H1 (cell line): ENCODE measurements around the gene BSG. TPM values are rescaled to one million over a fixed set of nuclear protein-coding genes. Genes with fewer than 3 reads are reported as not detected.

Experiments used
- ASH2L ChIP-seq: fragments of 200-600, 300-600 bp; sonication (generic); IDR thresholded peaks from one replicate; pipeline ENCODE4 v1.7.1; 2017; ENCODE audit warnings: low read length
- KDM4A ChIP-seq: IDR thresholded peaks from one replicate; pipeline ENCODE4 v1.7.1; 2012; ENCODE audit warnings: low read depth, mild to moderate bottlenecking, moderate library complexity, low read length, inconsistent platforms; ENCODE audit not compliant: severe bottlenecking
- KDM5A ChIP-seq: fragments of 200-600 bp; IDR thresholded peaks from 2 replicates; pipeline ENCODE4 v1.7.1; 2012; ENCODE audit warnings: mild to moderate bottlenecking, low read length, inconsistent platforms, mixed read lengths
- POLR2AphosphoS5 ChIP-seq: IDR thresholded peaks from 2 replicates; pipeline ENCODE4 v1.6.1; 2011; ENCODE audit warnings: low read depth, low read length
- RBBP5 ChIP-seq: IDR thresholded peaks from 2 replicates; pipeline ENCODE4 v1.7.1; 2012; ENCODE audit warnings: low read depth, mild to moderate bottlenecking, inconsistent platforms, low read length, moderate library complexity, borderline replicate concordance
- SIN3A ChIP-seq, 2 experiments: IDR thresholded peaks in 1 of 2; conservative IDR thresholded peaks in 1 of 2; 2 replicates each; pipeline ENCODE4 v1.6.1; 2011 to 2012; ENCODE audit warnings: low read length in 2 of 2, improper control_type of control experiment in 1 of 2, low read depth in 1 of 2, mild to moderate bottlenecking in 1 of 2
- SIX5 ChIP-seq: IDR thresholded peaks from 2 replicates; pipeline ENCODE4 v1.6.1; 2011; ENCODE audit warnings: mild to moderate bottlenecking, low read depth, low read length
- TBP ChIP-seq: IDR thresholded peaks from 2 replicates; pipeline ENCODE4 v1.6.1; 2011; ENCODE audit warnings: low read depth, low read length, improper control_type of control experiment
- polyA plus RNA-seq, 7 experiments: library from polyadenylated mRNA; depleted of rRNA in 3 of 7; stranded (reverse) in 5 of 7; unstranded in 2 of 7; fragments of >200 nt in 5 of 7; fragments of 200-250 nt in 2 of 7; gene quantifications; 1 replicate in 5 of 7; 2 replicates in 1 of 7; 4 replicates in 1 of 7; pipeline versions ENCODE4 v1.2.1 to v1.2.3, GENCODE V29; 2011 to 2013; ENCODE audit warnings: missing spikeins in 2 of 7, mixed read lengths in 2 of 7
- total RNA-seq: library from RNA; stranded (reverse); fragmentation: NEBNext Ultra II Directional; extraction: Animal tissue kit (Norgen Biotek cat#: 25700); gene quantifications from 2 replicates; pipeline ENCODE4 v1.2.1, GENCODE V29; 2021
- TF ChIP-seq, protein P1 (sequence below): IDR thresholded peaks from 2 replicates; pipeline ENCODE4 v1.6.1; 2012; ENCODE audit warnings: inconsistent platforms

BSG gene
- total and polyA plus RNA-seq, 2 of the 8 experiments (the other 6 are each of a cell fraction or from before 2014, with no cell fraction given): 726 to 1,055 TPM

DNA sequence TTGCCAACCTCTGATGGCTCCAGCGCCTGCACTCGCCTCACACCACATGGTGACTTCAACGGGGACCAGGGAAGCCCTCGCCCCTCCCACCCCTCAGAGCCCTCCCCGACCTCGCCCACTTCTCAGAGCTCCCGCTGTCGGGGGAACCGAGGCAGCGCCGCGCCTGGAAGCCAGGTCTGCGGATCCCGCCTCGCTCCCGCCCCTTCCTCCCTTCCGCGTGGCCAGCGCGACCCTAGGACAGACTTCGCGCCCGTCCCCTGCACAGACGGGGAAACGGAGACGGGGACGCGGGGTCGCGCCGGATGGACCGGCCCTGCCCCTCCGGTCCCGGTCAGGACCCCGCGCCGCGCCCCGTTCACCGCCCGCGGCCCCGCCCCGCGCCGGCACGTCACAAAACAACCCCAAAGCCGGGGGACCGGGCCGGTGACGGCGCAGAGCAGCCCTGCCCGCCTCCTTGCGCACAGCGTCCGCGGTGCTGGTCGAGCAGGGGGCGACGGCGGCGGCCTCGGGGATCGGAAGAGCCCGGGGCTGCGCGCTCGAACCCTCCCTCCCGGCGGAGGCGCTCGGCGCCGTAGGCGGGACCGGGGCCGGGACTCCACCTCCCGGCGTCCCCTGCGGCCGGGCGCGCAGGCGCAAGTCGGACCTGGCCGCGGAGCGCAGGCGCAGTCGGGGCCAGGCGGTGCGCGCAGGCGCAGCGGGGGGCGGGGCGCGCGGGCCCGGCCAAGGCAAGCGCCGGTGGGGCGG is 41.2 kb upstream of the BSG start (continued):
- TF ChIP-seq TBP (peak; percentile 12; the same call in 1 of the 2 replicates), KDM4A (peak; percentile 94), POLR2AphosphoS5 (peak; percentile 39; the same call in 1 of the 2 replicates), RBBP5 (0 out of 2 replicates have a peak, but pooled peaks have one; percentile 70), SIN3A (conservative IDR thresholded peaks at IDR 0.05 in 1 of 2, IDR thresholded peaks at IDR 0.05 in 1 of 2; ENCODE audit: low read depth in 1 of 2, low read length in 2 of 2) (peak in 1 of 2 experiments; percentile 77; a peak in 2 of 4 replicates), SIX5 (peak; percentile 35; the same call in 1 of the 2 replicates), ASH2L (peak; percentile 24), KDM5A (no peak)
- TF ChIP-seq, protein P1, sequence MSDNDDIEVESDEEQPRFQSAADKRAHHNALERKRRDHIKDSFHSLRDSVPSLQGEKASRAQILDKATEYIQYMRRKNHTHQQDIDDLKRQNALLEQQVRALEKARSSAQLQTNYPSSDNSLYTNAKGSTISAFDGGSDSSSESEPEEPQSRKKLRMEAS: peak; percentile 75
